Stomach (tissue), 9 donors: ENCODE measurements around the gene PUS3. TPM values are rescaled to one million over a fixed set of nuclear protein-coding genes. Genes with fewer than 3 reads are reported as not detected.

Experiments
- DNase-seq, 2 donors: peaks; one replicate each; pipeline versions ENCODE4 v3.0.0 to v3.0.0-alpha.2; 2013 to 2019
- H3K27ac ChIP-seq, 5 donors: fragments of 200-600 bp in 4 of 5; sonication (generic) in 4 of 5; one replicate each; pipeline ENCODE4 v1.5.1; 2013 to 2019; ENCODE audit warnings: mild to moderate bottlenecking in 1 of 5, moderate library complexity in 1 of 5
- H3K27me3 ChIP-seq, 3 donors: fragments of 200-600 bp; sonication (generic); one replicate each; pipeline ENCODE4 v1.5.1; 2017 to 2019; ENCODE audit warnings: mixed run types in 1 of 3
- H3K36me3 ChIP-seq, 4 donors: fragments of 200-600 bp; sonication (generic); 1 replicate in 3 of 4; 2 replicates in 1 of 4; pipeline ENCODE4 v1.5.1; 2016 to 2019
- H3K4me1 ChIP-seq, 4 donors: fragments of 200-600 bp; sonication (generic); one replicate each; pipeline ENCODE4 v1.5.1; 2016 to 2019
- H3K4me3 ChIP-seq, 4 donors: fragments of 200-600 bp; sonication (generic) in 3 of 4; one replicate each; pipeline ENCODE4 v1.5.1; 2016 to 2019; ENCODE audit warnings: mild to moderate bottlenecking in 1 of 4
- H3K9me3 ChIP-seq, 4 donors: fragments of 200-600 bp; sonication (generic); one replicate each; pipeline ENCODE4 v1.5.1; 2016 to 2019
- EP300 ChIP-seq: sonication (generic); formaldehyde crosslinking; IDR thresholded peaks from one replicate; pipeline ENCODE4 v1.6.1; 2017; ENCODE audit warnings: antibody characterized with exemption
- POLR2A ChIP-seq, 4 donors: fragments of 450-650 bp; IDR thresholded peaks; one replicate each; pipeline ENCODE4 v1.6.1; 2016; ENCODE audit warnings: antibody characterized with exemption in 4 of 4, control low read depth in 2 of 4, mild to moderate bottlenecking in 1 of 4, moderate library complexity in 1 of 4
- POLR2AphosphoS5 ChIP-seq, 3 donors: sonication (generic); formaldehyde crosslinking; IDR thresholded peaks; one replicate each; pipeline ENCODE4 v1.6.1; 2016; ENCODE audit warnings: antibody characterized with exemption in 3 of 3
- WGBS, 5 donors: extraction: QIAGEN DNeasy Blood & Tissue Kit in 3 of 5; methylation state at CpG; one replicate each; pipeline versions ENCODE4 v1.1.5 to v1.1.7; 2013 to 2018; 5-methylcytosine and 5-hydroxymethylcytosine counted together
- intact Hi-C: fragments of 100-400 bp; cut with DNase I; formaldehyde crosslinking; loops from one replicate; pipeline ENCODE4 v1.15.1; 2023; ENCODE audit warnings: low total_unique reads
- polyA plus RNA-seq, 3 donors: library from polyadenylated mRNA; stranded (reverse); fragments of 200-250 nt; gene quantifications; one replicate each; pipeline ENCODE4 v1.2.3, GENCODE V29; 2013
- total RNA-seq, 5 donors: library from RNA; depleted of rRNA; stranded (reverse); fragments of >200 nt; gene quantifications; one replicate each; pipeline versions ENCODE4 v1.1.0 to v1.2.3, GENCODE V29; 2014 to 2016
- TF ChIP-seq, protein P1 (sequence below), 7 experiments: fragments of 450-650 bp in 4 of 7; fragments of 200-600 bp in 3 of 7; sonication (generic) in 3 of 7; IDR thresholded peaks; one replicate each; pipeline ENCODE4 v1.5.1; 2016 to 2019; ENCODE audit warnings: antibody characterized with exemption in 7 of 7, control low read depth in 2 of 7, mild to moderate bottlenecking in 1 of 7
- donor health status: healthy with polysubstance abuse.
- donor health status: Bipolar disorder and iron deficiency.
- donor health status: healthy.

The PUS3 gene
- total and polyA plus RNA-seq, 8 donors, result 0.58 to 15.1 (median 9.2) TPM

DNA sequence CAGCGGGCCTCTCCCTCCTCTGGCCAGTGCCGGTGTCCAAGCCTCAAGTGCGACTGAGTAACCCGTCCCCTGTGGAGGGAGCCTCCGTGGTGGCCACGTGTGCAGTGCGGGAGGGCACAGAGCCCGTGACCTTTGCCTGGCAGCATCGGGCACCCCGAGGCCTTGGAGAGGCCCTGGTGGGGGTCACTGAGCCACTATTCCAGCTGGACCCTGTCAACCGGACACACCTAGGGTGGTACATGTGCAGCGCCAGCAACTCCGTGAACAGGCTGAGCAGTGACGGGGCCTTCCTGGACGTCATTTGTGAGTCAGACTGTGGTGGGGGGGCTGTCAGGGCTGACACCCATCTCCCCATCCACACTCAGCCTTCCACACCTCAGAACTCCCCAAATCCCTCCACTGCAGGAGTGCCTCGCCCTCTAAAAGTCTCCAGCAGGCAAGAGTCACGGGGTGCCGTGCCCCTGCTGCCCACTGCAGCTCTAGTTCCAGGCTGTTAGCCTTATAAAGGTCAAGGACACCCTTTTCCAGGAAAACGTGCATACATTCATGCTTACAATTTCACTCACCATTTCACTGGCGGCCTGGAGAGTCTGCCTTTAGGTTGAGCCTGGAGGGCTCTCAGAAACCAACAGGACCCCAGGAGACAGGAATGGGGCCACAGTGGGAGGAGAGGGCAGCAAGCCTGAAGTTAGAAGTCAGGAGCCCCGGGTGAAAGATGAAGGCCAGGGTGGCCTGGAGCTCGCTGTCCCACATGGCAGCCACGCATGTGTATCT lies 45.5 kb upstream of the PUS3 start:
- Histone ChIP-seq H3K27me3 (peaks cover 0 to 22% (median 0%) of the 10 kb centered on the region in 3 donors), H3K36me3 (no peaks in the 10 kb centered on the region), H3K4me3 (no peak overlapping the region), H3K27ac (no peak overlapping the region), H3K9me3 (no peaks in the 10 kb centered on the region), H3K4me1 (peaks cover 9 to 31% (median 23%) of the 10 kb centered on the region in 4 donors)
- intact Hi-C loops, result no loop called here
- 85 to 87% (median 85%) methylated on average over 15 to 23 of the region's 23 CpGs for WGBS, 5 donors
- no peak for TF ChIP-seq POLR2A (IDR thresholded peaks at IDR 0.05)
- TF ChIP-seq EP300, result no peak
- TF ChIP-seq POLR2AphosphoS5 (IDR thresholded peaks at IDR 0.05), result no peak
- TF ChIP-seq, protein P1, sequence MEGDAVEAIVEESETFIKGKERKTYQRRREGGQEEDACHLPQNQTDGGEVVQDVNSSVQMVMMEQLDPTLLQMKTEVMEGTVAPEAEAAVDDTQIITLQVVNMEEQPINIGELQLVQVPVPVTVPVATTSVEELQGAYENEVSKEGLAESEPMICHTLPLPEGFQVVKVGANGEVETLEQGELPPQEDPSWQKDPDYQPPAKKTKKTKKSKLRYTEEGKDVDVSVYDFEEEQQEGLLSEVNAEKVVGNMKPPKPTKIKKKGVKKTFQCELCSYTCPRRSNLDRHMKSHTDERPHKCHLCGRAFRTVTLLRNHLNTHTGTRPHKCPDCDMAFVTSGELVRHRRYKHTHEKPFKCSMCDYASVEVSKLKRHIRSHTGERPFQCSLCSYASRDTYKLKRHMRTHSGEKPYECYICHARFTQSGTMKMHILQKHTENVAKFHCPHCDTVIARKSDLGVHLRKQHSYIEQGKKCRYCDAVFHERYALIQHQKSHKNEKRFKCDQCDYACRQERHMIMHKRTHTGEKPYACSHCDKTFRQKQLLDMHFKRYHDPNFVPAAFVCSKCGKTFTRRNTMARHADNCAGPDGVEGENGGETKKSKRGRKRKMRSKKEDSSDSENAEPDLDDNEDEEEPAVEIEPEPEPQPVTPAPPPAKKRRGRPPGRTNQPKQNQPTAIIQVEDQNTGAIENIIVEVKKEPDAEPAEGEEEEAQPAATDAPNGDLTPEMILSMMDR (IDR thresholded peaks at IDR 0.05), result no peak
- no peak for DNase-seq

DNA sequence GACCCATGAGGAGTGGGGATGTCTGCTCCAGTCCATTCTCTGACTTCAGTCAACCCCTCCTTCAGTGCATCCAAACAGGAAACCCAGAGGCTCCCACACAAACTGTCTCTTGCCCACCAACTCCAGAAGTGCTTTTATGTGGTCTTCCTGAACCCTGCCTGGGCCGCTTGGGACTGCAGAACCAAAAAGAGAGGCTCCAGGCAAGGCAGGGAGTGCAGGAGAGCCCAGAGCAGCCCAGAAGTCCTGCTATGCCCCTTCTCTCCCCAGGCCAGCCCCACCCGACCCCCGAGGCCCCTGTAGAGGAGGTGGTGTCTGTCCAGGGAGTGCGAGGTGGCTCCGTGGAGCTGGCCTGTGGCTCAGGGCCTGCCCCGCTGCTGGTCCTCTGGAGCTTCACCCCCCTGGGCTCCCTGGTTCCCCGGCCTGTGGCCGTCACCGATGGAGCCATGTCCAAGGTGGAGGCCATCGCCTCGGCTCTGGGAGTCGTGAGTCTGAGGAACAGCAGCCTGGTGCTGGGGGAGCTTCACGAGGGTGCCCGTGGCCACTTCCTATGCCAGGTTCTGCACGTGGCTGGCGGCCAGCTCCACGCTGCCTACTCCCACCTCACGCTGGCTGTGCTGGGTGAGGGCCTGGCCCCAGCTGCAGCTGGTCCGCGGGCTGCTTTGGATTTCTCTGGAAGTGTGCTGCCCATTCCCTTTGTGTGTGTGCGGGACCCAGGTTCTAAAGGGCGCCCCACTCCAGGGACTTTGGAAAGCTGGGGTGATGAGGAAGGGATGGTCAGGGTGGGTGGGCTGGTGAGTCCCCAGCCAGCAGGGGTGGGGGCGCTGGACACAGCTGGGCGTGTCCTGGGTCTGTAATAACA lies 44.6 kb upstream of the PUS3 start:
- TF ChIP-seq POLR2A (IDR thresholded peaks at IDR 0.05) (no peak), POLR2AphosphoS5 (IDR thresholded peaks at IDR 0.05) (no peak), EP300 (no peak)
- TF ChIP-seq, protein P1 (IDR thresholded peaks at IDR 0.05), result no peak
- peaks cover under 1 to 22% (median 15%) of the 10 kb centered on the region in 4 donors for H3K4me1 ChIP-seq
- H3K4me3 ChIP-seq, result no peak overlapping the region
- peaks cover 0 to 26% (median 0%) of the 10 kb centered on the region in 3 donors for H3K27me3 ChIP-seq
- intact Hi-C loops, result no loop called here
- H3K9me3 ChIP-seq, result no peaks in the 10 kb centered on the region
- 71 to 87% (median 82%) methylated on average over 6 to 24 of the region's 24 CpGs for WGBS, 5 donors
- no peaks in the 10 kb centered on the region for H3K36me3 ChIP-seq
- no peak for DNase-seq
- no peak overlapping the region for H3K27ac ChIP-seq

DNA sequence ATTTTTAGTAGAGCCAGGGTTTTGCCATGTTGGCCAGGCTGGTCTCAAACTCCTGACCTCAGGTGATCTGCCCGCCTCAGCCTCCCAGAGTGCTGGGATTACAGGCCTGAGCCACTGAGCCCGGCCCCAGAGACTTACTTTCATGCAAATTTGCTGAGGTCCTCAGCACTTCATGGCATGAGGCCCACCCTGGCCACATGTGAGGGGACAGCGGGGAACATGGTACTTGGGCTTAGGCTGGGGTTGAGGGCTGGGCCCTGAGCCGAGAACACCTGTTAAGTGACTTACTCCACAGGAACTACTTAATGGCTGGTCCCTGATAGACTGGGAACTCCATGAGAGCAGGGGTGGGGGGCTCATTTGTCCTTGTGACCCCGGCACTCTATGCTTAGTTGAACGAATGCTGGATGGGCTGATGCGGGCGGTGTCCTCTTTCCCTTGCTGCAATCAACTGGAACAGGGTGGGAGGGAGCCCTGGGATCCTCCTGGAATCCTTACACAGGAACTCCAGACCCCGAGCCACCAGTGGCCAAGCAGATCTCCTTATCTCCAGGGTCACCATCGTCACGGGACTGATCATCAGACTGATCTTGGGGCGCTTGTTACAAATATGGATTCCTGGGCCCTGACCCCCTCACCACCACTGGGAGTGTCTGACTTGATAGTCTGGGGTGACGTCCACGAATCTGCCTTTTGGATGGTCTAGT lies 43.9 kb upstream of the PUS3 start:
- intact Hi-C loops, result no loop called here
- no peak for DNase-seq
- Histone ChIP-seq H3K4me3 (no peak overlapping the region), H3K4me1 (peaks cover 0 to 22% (median 12%) of the 10 kb centered on the region in 4 donors), H3K9me3 (no peaks in the 10 kb centered on the region), H3K27me3 (peaks cover 0 to 26% (median 0%) of the 10 kb centered on the region in 3 donors), H3K27ac (no peak overlapping the region), H3K36me3 (no peaks in the 10 kb centered on the region)
- no peak for TF ChIP-seq POLR2A (IDR thresholded peaks at IDR 0.05)
- TF ChIP-seq, protein P1 (IDR thresholded peaks at IDR 0.05), result no peak
- TF ChIP-seq POLR2AphosphoS5 (IDR thresholded peaks at IDR 0.05), result no peak
- TF ChIP-seq EP300, result no peak
- 85 to 96% (median 92%) methylated on average over 11 to 14 of the region's 14 CpGs for WGBS, 5 donors
